ENCODE measurements around the gene DNAJC21. TPM values are rescaled to one million over a fixed set of nuclear protein-coding genes. Genes with fewer than 3 reads are reported as not detected.

DNAJC21 gene
- total and polyA plus RNA-seq, 12 donors: 30.4 to 58.9 (median 48.8) TPM

DNA sequence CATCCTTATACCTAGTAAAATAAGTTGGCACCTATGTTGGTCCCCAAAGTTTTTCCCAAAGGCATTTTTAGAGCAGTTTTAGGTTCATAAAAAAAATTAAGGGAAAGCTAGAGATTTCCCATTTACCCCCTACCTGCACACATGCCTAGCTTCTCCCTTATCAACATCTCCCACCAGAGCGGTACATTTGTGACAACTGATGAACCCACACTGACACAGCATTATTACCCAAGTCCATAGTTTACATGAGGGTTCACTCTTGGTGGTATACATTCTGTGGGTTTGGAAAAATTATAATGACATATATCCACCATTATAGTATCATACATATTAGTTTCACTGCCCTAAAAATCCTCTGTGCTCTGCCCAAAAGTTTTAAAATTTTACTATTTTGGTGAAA is 26.1 kb upstream of the DNAJC21 start:
- ATAC-seq: no peak
- Histone ChIP-seq H3K9me3 (no peaks in the 10 kb centered on the region), H3K27me3 (no peaks in the 10 kb centered on the region), H3K4me3 (no peak overlapping the region), H3K4me1 (no peaks in the 10 kb centered on the region), H3K36me3 (peaks cover 0 to 54% (median 4%) of the 10 kb centered on the region in 9 donors), H3K27ac (no peak overlapping the region)
- WGBS, 2 donors: 92 to 98% methylated on average over 1 of the region's 1 CpG
- no peak for TF ChIP-seq CTCF (IDR thresholded peaks at IDR 0.05)
- intact Hi-C loops (cut with DNase I): loop anchor here in 1 of 10 donors (5.0 kb wide), 1 partner anchor 426 kb away; no protein-coding TSS in a partner anchor
- no peak for DNase-seq

DNA sequence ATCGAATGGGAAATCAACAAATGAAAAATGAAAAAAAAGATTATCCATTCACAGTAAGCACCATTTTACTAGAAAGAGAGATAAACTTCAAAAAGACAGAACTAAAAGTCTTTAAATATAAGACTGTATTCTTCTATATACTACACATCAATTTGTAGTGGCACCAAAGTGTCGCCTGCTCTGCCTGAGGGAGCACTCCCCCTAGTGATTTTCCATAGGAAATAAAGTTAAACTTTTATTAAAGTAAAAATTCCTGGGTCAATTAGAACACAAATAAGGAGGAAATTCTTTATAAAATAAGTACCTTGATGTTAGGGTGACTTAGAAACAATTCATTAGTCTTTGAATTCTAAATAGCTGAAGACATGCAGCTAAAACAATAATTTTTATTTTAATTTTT is 23.8 kb upstream of the DNAJC21 start:
- Histone ChIP-seq H3K4me1 (no peaks in the 10 kb centered on the region), H3K4me3 (no peak overlapping the region), H3K27ac (no peak overlapping the region), H3K9me3 (no peaks in the 10 kb centered on the region), H3K36me3 (peaks cover 0 to 67% (median 5%) of the 10 kb centered on the region in 9 donors), H3K27me3 (no peaks in the 10 kb centered on the region)
- ATAC-seq (no peak), DNase-seq (no peak)
- peak in 6 of 9 donors; percentile 9 to 48 (median 34) for TF ChIP-seq CTCF (IDR thresholded peaks at IDR 0.05)
- 87 to 91% methylated on average over 2 of the region's 2 CpGs for WGBS, 2 donors
- intact Hi-C loops (cut with DNase I): no loop called here

DNA sequence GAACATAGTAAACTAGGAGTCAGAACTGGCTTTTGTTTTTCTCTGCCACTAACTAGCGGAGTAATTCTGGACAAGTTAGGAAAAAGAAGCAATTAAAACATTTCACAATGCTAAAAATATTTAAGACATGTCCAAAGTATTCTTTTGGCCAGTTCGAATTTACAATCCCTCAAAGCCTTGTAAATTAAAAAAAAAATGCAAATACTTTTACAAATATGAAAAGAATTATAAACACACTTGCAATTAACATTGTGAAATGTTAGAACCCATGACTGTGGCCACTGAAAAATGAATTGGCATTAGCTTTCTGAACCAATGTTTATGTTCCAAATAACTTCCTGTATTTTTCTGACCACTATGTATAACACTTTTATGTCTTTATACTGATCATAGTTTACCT is 16.3 kb upstream of the DNAJC21 start:
- peaks cover 0 to 55% (median 19%) of the 10 kb centered on the region in 9 donors for H3K36me3 ChIP-seq
- DNase-seq: no peak
- intact Hi-C loops (cut with DNase I): loop anchor here in 1 of 10 donors (10.0 kb wide), 1 partner anchor 248 kb away; no protein-coding TSS in a partner anchor
- H3K27ac ChIP-seq: no peak overlapping the region
- ATAC-seq: no peak
- 80 to 87% methylated on average over 2 of the region's 2 CpGs for WGBS, 2 donors
- peaks cover 3 to 35% (median 27%) of the 10 kb centered on the region in 9 donors for H3K4me1 ChIP-seq
- no peak for TF ChIP-seq CTCF (IDR thresholded peaks at IDR 0.05)
- H3K4me3 ChIP-seq: no peak overlapping the region
- H3K27me3 ChIP-seq: no peaks in the 10 kb centered on the region
- H3K9me3 ChIP-seq: no peaks in the 10 kb centered on the region

- H3K4me3 ChIP-seq: peak overlapping the region; percentile 76 to 97 (median 86)
- ATAC-seq: peak in 7 of 8 donors; percentile 1 to 33 (median 7)
- peak; percentile 20 to 22 for DNase-seq
- WGBS, 2 donors: 2% methylated on average over 20 of the region's 20 CpGs
- peak overlapping the region; percentile 41 to 93 (median 84) for H3K27ac ChIP-seq
- H3K27me3 ChIP-seq: no peaks in the 10 kb centered on the region
- no peaks in the 10 kb centered on the region for H3K9me3 ChIP-seq
- peaks cover 0 to 55% (median 19%) of the 10 kb centered on the region in 9 donors for H3K36me3 ChIP-seq
- intact Hi-C loops (cut with DNase I): loop anchor here in 2 of 10 donors (1.0 to 10.0 kb wide), 2 partner anchors 15 to 250 kb away; partner anchors contain the start of gene DNAJC21 (in 1 of the 2)
- H3K4me1 ChIP-seq: peaks cover 3 to 35% (median 27%) of the 10 kb centered on the region in 9 donors
- TF ChIP-seq CTCF (IDR thresholded peaks at IDR 0.05): no peak
These were observed 14.7 kb upstream of the DNAJC21 start for GRCh38 chr5:34914671-34915138.
